MM.1S (cell line): ENCODE data around the gene TBC1D32.

Experiments
- EZH2phosphoT487 ChIP-seq: fragments of 300-600 bp; sonication (generic); IDR thresholded peaks from 2 replicates; pipeline ENCODE4 v1.6.1; 2018; ENCODE audit warnings: antibody characterized with exemption, low read length
- TF ChIP-seq, protein P1 (sequence below): fragments of 300-600 bp; sonication (generic); IDR thresholded peaks from 2 replicates; pipeline ENCODE4 v1.5.1; 2016; ENCODE audit warnings: antibody characterized with exemption, low read length, mixed read lengths

DNA sequence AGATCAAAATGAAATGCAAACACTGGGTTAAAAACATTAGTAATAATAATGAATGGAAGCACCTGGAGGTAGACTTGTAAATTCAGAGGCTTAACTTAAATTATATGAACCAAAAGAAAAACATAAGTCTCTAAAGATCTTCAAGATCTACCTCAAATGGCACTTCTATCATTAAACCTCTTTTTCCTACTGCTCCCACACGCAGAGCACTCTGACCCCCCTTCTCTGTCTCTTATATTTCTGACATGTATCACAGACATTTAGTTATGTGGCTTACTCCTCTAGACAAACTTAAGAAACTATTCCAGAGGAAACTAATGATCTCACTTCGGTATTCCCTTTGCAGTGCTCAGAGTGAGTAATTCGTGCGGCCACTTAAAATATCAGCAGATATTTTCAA lies 1.1 kb downstream of the TBC1D32 start:
- TF ChIP-seq, protein P1, sequence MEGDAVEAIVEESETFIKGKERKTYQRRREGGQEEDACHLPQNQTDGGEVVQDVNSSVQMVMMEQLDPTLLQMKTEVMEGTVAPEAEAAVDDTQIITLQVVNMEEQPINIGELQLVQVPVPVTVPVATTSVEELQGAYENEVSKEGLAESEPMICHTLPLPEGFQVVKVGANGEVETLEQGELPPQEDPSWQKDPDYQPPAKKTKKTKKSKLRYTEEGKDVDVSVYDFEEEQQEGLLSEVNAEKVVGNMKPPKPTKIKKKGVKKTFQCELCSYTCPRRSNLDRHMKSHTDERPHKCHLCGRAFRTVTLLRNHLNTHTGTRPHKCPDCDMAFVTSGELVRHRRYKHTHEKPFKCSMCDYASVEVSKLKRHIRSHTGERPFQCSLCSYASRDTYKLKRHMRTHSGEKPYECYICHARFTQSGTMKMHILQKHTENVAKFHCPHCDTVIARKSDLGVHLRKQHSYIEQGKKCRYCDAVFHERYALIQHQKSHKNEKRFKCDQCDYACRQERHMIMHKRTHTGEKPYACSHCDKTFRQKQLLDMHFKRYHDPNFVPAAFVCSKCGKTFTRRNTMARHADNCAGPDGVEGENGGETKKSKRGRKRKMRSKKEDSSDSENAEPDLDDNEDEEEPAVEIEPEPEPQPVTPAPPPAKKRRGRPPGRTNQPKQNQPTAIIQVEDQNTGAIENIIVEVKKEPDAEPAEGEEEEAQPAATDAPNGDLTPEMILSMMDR = no peak
- TF ChIP-seq EZH2phosphoT487 = no peak
